ENCODE results near the gene SEC23IP.

DNA sequence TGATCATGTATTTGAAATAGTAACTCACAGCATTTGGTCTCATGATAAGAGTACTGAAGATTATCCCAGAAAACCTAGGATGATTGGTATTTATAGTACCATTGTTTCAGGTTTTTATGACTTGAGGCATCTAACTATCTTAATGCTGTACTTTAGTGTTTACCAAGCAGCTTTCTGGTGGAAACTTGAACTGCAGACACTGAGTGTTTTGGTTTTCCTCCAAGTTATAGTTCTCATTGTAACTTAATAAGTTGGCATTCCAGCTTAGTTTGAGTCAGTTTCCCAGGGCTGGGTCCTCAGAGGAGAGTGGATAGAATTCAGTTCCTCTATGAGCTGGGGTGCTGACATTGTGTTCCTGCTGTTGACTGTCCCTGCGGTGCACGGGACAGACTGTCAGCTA, 50.4 kb downstream of the SEC23IP start:
- TF ChIP-seq, protein P1, sequence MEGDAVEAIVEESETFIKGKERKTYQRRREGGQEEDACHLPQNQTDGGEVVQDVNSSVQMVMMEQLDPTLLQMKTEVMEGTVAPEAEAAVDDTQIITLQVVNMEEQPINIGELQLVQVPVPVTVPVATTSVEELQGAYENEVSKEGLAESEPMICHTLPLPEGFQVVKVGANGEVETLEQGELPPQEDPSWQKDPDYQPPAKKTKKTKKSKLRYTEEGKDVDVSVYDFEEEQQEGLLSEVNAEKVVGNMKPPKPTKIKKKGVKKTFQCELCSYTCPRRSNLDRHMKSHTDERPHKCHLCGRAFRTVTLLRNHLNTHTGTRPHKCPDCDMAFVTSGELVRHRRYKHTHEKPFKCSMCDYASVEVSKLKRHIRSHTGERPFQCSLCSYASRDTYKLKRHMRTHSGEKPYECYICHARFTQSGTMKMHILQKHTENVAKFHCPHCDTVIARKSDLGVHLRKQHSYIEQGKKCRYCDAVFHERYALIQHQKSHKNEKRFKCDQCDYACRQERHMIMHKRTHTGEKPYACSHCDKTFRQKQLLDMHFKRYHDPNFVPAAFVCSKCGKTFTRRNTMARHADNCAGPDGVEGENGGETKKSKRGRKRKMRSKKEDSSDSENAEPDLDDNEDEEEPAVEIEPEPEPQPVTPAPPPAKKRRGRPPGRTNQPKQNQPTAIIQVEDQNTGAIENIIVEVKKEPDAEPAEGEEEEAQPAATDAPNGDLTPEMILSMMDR (IDR thresholded peaks at IDR 0.05) = no peak
- TF ChIP-seq POLR2A (IDR thresholded peaks at IDR 0.05) = no peak
